ENCODE results near the gene EVL. TPM values are rescaled to one million over a fixed set of nuclear protein-coding genes. Genes with fewer than 3 reads are reported as not detected.

EVL gene
- total and polyA plus RNA-seq, 2 of the 8 experiments (the other 6 are each of a cell fraction or from before 2014, with no cell fraction given), result 30.7 to 64.6 TPM

GRCh38 chr14:100093319-100093718, 28.1 kb downstream of the EVL start (continued):
- TF ChIP-seq CHD7 (IDR thresholded peaks at IDR 0.05; ENCODE audit: insufficient replicate concordance, low read length) (no peak), JUND (IDR thresholded peaks at IDR 0.05; ENCODE audit: low read length) (no peak), EGR1 (IDR thresholded peaks at IDR 0.05; ENCODE audit: borderline replicate concordance, low read depth, low read length) (no peak), HDAC2 (IDR thresholded peaks at IDR 0.05; ENCODE audit: borderline replicate concordance in 1 of 2, low read depth in 2 of 2, low read length in 2 of 2) (no peak), MAX (IDR thresholded peaks at IDR 0.05) (no peak), GABPA (IDR thresholded peaks at IDR 0.05; ENCODE audit: borderline replicate concordance, insufficient read depth, low read length) (no peak), CHD1 (IDR thresholded peaks at IDR 0.05; ENCODE audit: low read depth, low read length) (no peak)

Data from H1 (cell line).